GM18861 (cell line): ENCODE results near the gene SMIM29.

Source experiments
- ATAC-seq: cut with Tn5 transposase; IDR thresholded peaks from one replicate; pipeline ENCODE4 v1.9.1; 2021; ENCODE audit not compliant: unreplicated experiment

SMIM29 gene

GRCh38 chr6:34241351-34242215 is 7.2 kb downstream of the SMIM29 start:
- no peak for ATAC-seq

- no peak for ATAC-seq
These were observed 8.2 kb downstream of the SMIM29 start for GRCh38 chr6:34240329-34241248.

- ATAC-seq = no peak
These were observed 8.9 kb downstream of the SMIM29 start for GRCh38 chr6:34239893-34240292.

- ATAC-seq = no peak
These were observed 9.3 kb downstream of the SMIM29 start for GRCh38 chr6:34239500-34239825.

GRCh38 chr6:34238585-34239499 is 10.0 kb downstream of the SMIM29 start:
- ATAC-seq = no peak

- ATAC-seq = no peak
These were observed 10.9 kb downstream of the SMIM29 start for GRCh38 chr6:34237722-34238584.

GRCh38 chr6:34237316-34237721 is 11.5 kb downstream of the SMIM29 start:
- no peak for ATAC-seq

- peak; percentile 37 for ATAC-seq
These were observed 12.1 kb downstream of the SMIM29 start, which contains the start of gene HMGA1 for GRCh38 chr6:34236443-34237315. Gene HMGA1, plus strand, starts transcription at chr6:34236873. Its CDS starts 3,908 bp downstream, at chr6:34240781.

- ATAC-seq = no peak
These were observed 12.7 kb downstream of the SMIM29 start for GRCh38 chr6:34236131-34236442.

GRCh38 chr6:34235307-34236130 is 13.3 kb downstream of the SMIM29 start:
- no peak for ATAC-seq

GRCh38 chr6:34234667-34235306 is 14.0 kb downstream of the SMIM29 start:
- no peak for ATAC-seq

- no peak for ATAC-seq
These were observed 14.9 kb downstream of the SMIM29 start for GRCh38 chr6:34233867-34234266.

- ATAC-seq = no peak
These were observed 15.9 kb downstream of the SMIM29 start for GRCh38 chr6:34232901-34233300.

GRCh38 chr6:34231566-34232336 is 17.1 kb downstream of the SMIM29 start:
- no peak for ATAC-seq

GRCh38 chr6:34230653-34231371 is 18.0 kb downstream of the SMIM29 start:
- no peak for ATAC-seq

- ATAC-seq = no peak
These were observed 18.9 kb downstream of the SMIM29 start for GRCh38 chr6:34229877-34230276.
